CD4-positive, CD25-positive, alpha-beta regulatory T cell (primary cell): ENCODE data around the gene SSC5D. TPM values are rescaled to one million over a fixed set of nuclear protein-coding genes. Genes with fewer than 3 reads are reported as not detected.

Experiments
- ATAC-seq, 2 donors: fragments of 150-1000 bp; cut with Tn5 transposase; one replicate each; pipeline ENCODE4 v1.10.0; 2021; ENCODE audit warnings: low read depth in 2 of 2, moderate number of reproducible peaks in 2 of 2, moderate library complexity in 1 of 2
- DNase-seq, 3 donors: peaks; one replicate each; pipeline versions ENCODE4 v3.0.0 to v3.0.0-alpha.2; 2012 to 2022; ENCODE audit warnings: mixed read lengths in 1 of 3
- H3K27ac ChIP-seq: one replicate; pipeline ENCODE4 v1.7.0; 2013; ENCODE audit warnings: mild to moderate bottlenecking, low read length; ENCODE audit not compliant: insufficient read depth, poor library complexity, severe bottlenecking
- H3K27me3 ChIP-seq: one replicate; pipeline ENCODE4 v1.7.0; 2013; ENCODE audit warnings: low read length; ENCODE audit not compliant: control insufficient read depth, insufficient read depth
- H3K36me3 ChIP-seq: one replicate; pipeline ENCODE4 v1.7.0; 2013; ENCODE audit warnings: mild to moderate bottlenecking, low read length, moderate library complexity; ENCODE audit not compliant: control insufficient read depth, insufficient read depth
- H3K4me1 ChIP-seq: 2 replicates; pipeline ENCODE4 v1.7.0; 2013; ENCODE audit warnings: mild to moderate bottlenecking, low read length; ENCODE audit not compliant: insufficient read depth, control insufficient read depth, poor library complexity, severe bottlenecking
- H3K4me3 ChIP-seq: one replicate; pipeline ENCODE4 v1.7.0; 2013; ENCODE audit warnings: low read depth, mild to moderate bottlenecking, low read length, moderate library complexity
- H3K9me3 ChIP-seq, 2 experiments: 1 replicate in 1 of 2; 2 replicates in 1 of 2; pipeline ENCODE4 v1.7.0; 2013; ENCODE audit warnings: low read length in 2 of 2, mild to moderate bottlenecking in 1 of 2, moderate library complexity in 1 of 2; ENCODE audit not compliant: control insufficient read depth in 2 of 2
- H3K27ac Mint-ChIP-seq, 3 donors: one replicate each; pipeline ENCODE4 v1.8.0; 2020 to 2022; ENCODE audit warnings: mild to moderate bottlenecking in 3 of 3, mixed read lengths in 3 of 3, moderate library complexity in 2 of 3
- H3K27me3 Mint-ChIP-seq: one replicate; pipeline ENCODE4 v1.8.0; 2022; ENCODE audit warnings: mild to moderate bottlenecking, mixed read lengths
- H3K36me3 Mint-ChIP-seq: one replicate; pipeline ENCODE4 v1.8.0; 2020; ENCODE audit warnings: mixed read lengths
- H3K4me1 Mint-ChIP-seq, 4 donors: one replicate each; pipeline ENCODE4 v1.8.0; 2020 to 2022; ENCODE audit warnings: mixed read lengths in 4 of 4, mild to moderate bottlenecking in 1 of 4
- H3K4me3 Mint-ChIP-seq, 4 donors: one replicate each; pipeline ENCODE4 v1.8.0; 2020 to 2022; ENCODE audit warnings: mild to moderate bottlenecking in 4 of 4, mixed read lengths in 4 of 4, moderate library complexity in 3 of 4
- H3K9me3 Mint-ChIP-seq, 7 donors: one replicate each; pipeline ENCODE4 v1.8.0; 2020 to 2022; ENCODE audit warnings: mixed read lengths in 7 of 7, mild to moderate bottlenecking in 3 of 7, moderate library complexity in 2 of 7
- polyA plus RNA-seq, 4 donors: library from polyadenylated mRNA; unstranded; fragments of 300-500 nt; fragmentation: Illumina TruSeq; gene quantifications; one replicate each; pipeline ENCODE4 v1.2.3, GENCODE V29; 2021
- total RNA-seq: library from RNA; stranded (reverse); gene quantifications from one replicate; pipeline ENCODE4 v1.2.3, GENCODE V29; 2022

The SSC5D gene
- total and polyA plus RNA-seq, 5 donors from 2014 or later = 0.27 TPM; not detected in 4

- H3K9me3 Mint-ChIP-seq = no peaks in the 10 kb centered on the region
- H3K4me1 ChIP-seq = peaks cover 9% of the 10 kb centered on the region
- no peak overlapping the region for H3K4me3 Mint-ChIP-seq
- H3K36me3 Mint-ChIP-seq = no peaks in the 10 kb centered on the region
- ATAC-seq = no peak
- no peak overlapping the region for H3K27ac ChIP-seq
- H3K27ac Mint-ChIP-seq = no peak overlapping the region
- no peaks in the 10 kb centered on the region for H3K27me3 ChIP-seq
- no peaks in the 10 kb centered on the region for H3K9me3 ChIP-seq
- peaks cover 0 to 6% (median 0%) of the 10 kb centered on the region in 4 donors for H3K4me1 Mint-ChIP-seq
- H3K27me3 Mint-ChIP-seq = no peaks in the 10 kb centered on the region
- no peaks in the 10 kb centered on the region for H3K36me3 ChIP-seq
- DNase-seq = no peak
- no peak overlapping the region for H3K4me3 ChIP-seq
These were observed 32.6 kb downstream of the SSC5D start for GRCh38 chr19:55520691-55521292.

GRCh38 chr19:55525289-55526101 lies 37.3 kb downstream of the SSC5D start:
- H3K36me3 Mint-ChIP-seq = no peaks in the 10 kb centered on the region
- no peaks in the 10 kb centered on the region for H3K27me3 ChIP-seq
- no peak overlapping the region for H3K4me3 Mint-ChIP-seq
- no peak overlapping the region for H3K27ac Mint-ChIP-seq
- H3K9me3 ChIP-seq = no peaks in the 10 kb centered on the region
- H3K27me3 Mint-ChIP-seq = no peaks in the 10 kb centered on the region
- H3K4me1 Mint-ChIP-seq = no peaks in the 10 kb centered on the region
- no peak for DNase-seq
- no peak overlapping the region for H3K27ac ChIP-seq
- H3K9me3 Mint-ChIP-seq = no peaks in the 10 kb centered on the region
- no peaks in the 10 kb centered on the region for H3K36me3 ChIP-seq
- H3K4me1 ChIP-seq = no peaks in the 10 kb centered on the region
- ATAC-seq = no peak
- H3K4me3 ChIP-seq = no peak overlapping the region

- no peak overlapping the region for H3K27ac Mint-ChIP-seq
- Histone ChIP-seq H3K27me3 (no peaks in the 10 kb centered on the region), H3K27ac (no peak overlapping the region), H3K36me3 (no peaks in the 10 kb centered on the region), H3K4me3 (no peak overlapping the region), H3K9me3 (no peaks in the 10 kb centered on the region), H3K4me1 (no peaks in the 10 kb centered on the region)
- ATAC-seq (no peak), DNase-seq (no peak)
- H3K9me3 Mint-ChIP-seq = no peaks in the 10 kb centered on the region
- no peaks in the 10 kb centered on the region for H3K27me3 Mint-ChIP-seq
- no peak overlapping the region for H3K4me3 Mint-ChIP-seq
- H3K4me1 Mint-ChIP-seq = no peaks in the 10 kb centered on the region
- H3K36me3 Mint-ChIP-seq = no peaks in the 10 kb centered on the region
These were observed 38.3 kb downstream of the SSC5D start for GRCh38 chr19:55526216-55527196.

GRCh38 chr19:55527197-55528029 lies 39.2 kb downstream of the SSC5D start:
- Histone ChIP-seq H3K4me1 (no peaks in the 10 kb centered on the region), H3K9me3 (no peaks in the 10 kb centered on the region), H3K27me3 (no peaks in the 10 kb centered on the region), H3K36me3 (no peaks in the 10 kb centered on the region), H3K4me3 (no peak overlapping the region), H3K27ac (no peak overlapping the region)
- Mint-ChIP-seq H3K4me1 (no peaks in the 10 kb centered on the region), H3K27ac (no peak overlapping the region), H3K27me3 (no peaks in the 10 kb centered on the region), H3K36me3 (no peaks in the 10 kb centered on the region), H3K9me3 (no peaks in the 10 kb centered on the region), H3K4me3 (no peak overlapping the region)
- DNase-seq = no peak
- no peak for ATAC-seq

- Mint-ChIP-seq H3K36me3 (no peaks in the 10 kb centered on the region), H3K27ac (no peak overlapping the region), H3K9me3 (no peaks in the 10 kb centered on the region), H3K27me3 (no peaks in the 10 kb centered on the region), H3K4me1 (no peaks in the 10 kb centered on the region), H3K4me3 (no peak overlapping the region)
- no peak for ATAC-seq
- H3K27me3 ChIP-seq = no peaks in the 10 kb centered on the region
- no peak overlapping the region for H3K27ac ChIP-seq
- no peak for DNase-seq
- no peaks in the 10 kb centered on the region for H3K9me3 ChIP-seq
- H3K4me3 ChIP-seq = no peak overlapping the region
- H3K4me1 ChIP-seq = no peaks in the 10 kb centered on the region
- no peaks in the 10 kb centered on the region for H3K36me3 ChIP-seq
These were observed 40.0 kb downstream of the SSC5D start for GRCh38 chr19:55528030-55528803.

- Histone ChIP-seq H3K27ac (no peak overlapping the region), H3K4me1 (no peaks in the 10 kb centered on the region), H3K9me3 (no peaks in the 10 kb centered on the region), H3K27me3 (no peaks in the 10 kb centered on the region), H3K36me3 (no peaks in the 10 kb centered on the region), H3K4me3 (no peak overlapping the region)
- Mint-ChIP-seq H3K27ac (no peak overlapping the region), H3K4me1 (no peaks in the 10 kb centered on the region), H3K4me3 (no peak overlapping the region), H3K9me3 (no peaks in the 10 kb centered on the region), H3K36me3 (no peaks in the 10 kb centered on the region), H3K27me3 (no peaks in the 10 kb centered on the region)
- ATAC-seq (no peak), DNase-seq (no peak)
These were observed 41.5 kb downstream of the SSC5D start for GRCh38 chr19:55529636-55530234.
